ENCODE measurements around the gene SRMS. TPM values are rescaled to one million over a fixed set of nuclear protein-coding genes. Genes with fewer than 3 reads are reported as not detected.

Gene SRMS
- total and polyA plus RNA-seq, 2 of the 13 experiments (the other 11 are each of a cell fraction or from before 2014, with no cell fraction given) = not detected

DNA sequence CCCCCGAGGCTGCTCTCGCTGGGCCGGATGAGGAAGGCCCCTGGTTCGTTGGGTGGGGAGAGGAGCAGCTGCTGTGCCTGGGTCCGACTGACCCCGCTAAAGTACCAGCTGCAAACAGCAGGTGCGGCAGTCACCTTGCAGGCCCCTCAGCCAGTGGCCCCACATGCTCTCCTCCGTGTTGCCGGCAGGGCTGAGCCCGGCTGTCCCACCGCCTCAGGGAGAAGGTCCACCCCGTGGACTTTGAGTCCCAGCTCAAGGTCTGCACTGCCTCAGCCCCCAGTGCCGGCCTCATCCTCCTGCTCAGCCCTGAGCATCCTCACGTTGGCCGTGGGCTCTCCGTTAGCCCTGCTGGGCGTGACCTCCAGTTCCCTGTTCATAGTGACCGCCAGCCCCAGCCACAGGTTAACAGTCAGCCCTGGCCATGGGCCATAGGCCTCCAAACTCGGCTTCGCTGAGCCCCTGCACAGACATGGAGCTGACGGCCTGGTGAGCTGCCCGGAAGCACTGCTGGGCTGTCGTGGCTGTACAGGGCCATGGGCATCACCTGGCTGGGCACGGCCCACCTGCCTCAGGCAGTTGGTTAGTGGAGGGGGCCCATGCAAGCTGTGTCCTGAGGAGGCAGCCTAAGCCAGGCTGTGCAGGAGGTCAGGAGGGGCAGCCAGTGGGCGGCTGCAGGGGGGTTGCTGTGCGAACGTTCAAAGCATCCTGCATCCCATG is 3.1 kb downstream of the SRMS start (continued):
- TF ChIP-seq ZNF564 (CRISPR knock-in tag; IDR thresholded peaks at IDR 0.05) (no peak), ZNF607 (CRISPR knock-in tag; IDR thresholded peaks at IDR 0.05; ENCODE audit: borderline replicate concordance) (no peak), KDM3A (CRISPR knock-in tag; IDR thresholded peaks at IDR 0.05; ENCODE audit: low read depth) (no peak), HNF4A (CRISPR knock-in tag; IDR thresholded peaks at IDR 0.05) (peak; percentile 96), ZNF496 (CRISPR knock-in tag; IDR thresholded peaks at IDR 0.05; ENCODE audit: insufficient replicate concordance) (no peak), RORA (CRISPR knock-in tag; IDR thresholded peaks at IDR 0.05) (no peak), MXD4 (CRISPR knock-in tag; IDR thresholded peaks at IDR 0.05) (no peak), MED1 (CRISPR knock-in tag; IDR thresholded peaks at IDR 0.05) (no peak; the same call in 1 of the 2 replicates), HNRNPUL1 (IDR thresholded peaks at IDR 0.05; ENCODE audit: low read depth, low read length) (no peak), RBFOX2 (IDR thresholded peaks at IDR 0.05; ENCODE audit: low read depth, low read length) (no peak), ONECUT2 (CRISPR knock-in tag; IDR thresholded peaks at IDR 0.05) (no peak), MATR3 (CRISPR knock-in tag; IDR thresholded peaks at IDR 0.05) (no peak), SALL1 (CRISPR knock-in tag; IDR thresholded peaks at IDR 0.05) (peak; percentile 60; the same call in 1 of the 2 replicates), ZNF343 (CRISPR knock-in tag; IDR thresholded peaks at IDR 0.05) (peak; percentile 35; the same call in 1 of the 2 replicates), MIER2 (CRISPR knock-in tag; IDR thresholded peaks at IDR 0.05) (0 out of 2 replicates have a peak, but pooled peaks have one; percentile 29)
- TF ChIP-seq, protein P1, sequence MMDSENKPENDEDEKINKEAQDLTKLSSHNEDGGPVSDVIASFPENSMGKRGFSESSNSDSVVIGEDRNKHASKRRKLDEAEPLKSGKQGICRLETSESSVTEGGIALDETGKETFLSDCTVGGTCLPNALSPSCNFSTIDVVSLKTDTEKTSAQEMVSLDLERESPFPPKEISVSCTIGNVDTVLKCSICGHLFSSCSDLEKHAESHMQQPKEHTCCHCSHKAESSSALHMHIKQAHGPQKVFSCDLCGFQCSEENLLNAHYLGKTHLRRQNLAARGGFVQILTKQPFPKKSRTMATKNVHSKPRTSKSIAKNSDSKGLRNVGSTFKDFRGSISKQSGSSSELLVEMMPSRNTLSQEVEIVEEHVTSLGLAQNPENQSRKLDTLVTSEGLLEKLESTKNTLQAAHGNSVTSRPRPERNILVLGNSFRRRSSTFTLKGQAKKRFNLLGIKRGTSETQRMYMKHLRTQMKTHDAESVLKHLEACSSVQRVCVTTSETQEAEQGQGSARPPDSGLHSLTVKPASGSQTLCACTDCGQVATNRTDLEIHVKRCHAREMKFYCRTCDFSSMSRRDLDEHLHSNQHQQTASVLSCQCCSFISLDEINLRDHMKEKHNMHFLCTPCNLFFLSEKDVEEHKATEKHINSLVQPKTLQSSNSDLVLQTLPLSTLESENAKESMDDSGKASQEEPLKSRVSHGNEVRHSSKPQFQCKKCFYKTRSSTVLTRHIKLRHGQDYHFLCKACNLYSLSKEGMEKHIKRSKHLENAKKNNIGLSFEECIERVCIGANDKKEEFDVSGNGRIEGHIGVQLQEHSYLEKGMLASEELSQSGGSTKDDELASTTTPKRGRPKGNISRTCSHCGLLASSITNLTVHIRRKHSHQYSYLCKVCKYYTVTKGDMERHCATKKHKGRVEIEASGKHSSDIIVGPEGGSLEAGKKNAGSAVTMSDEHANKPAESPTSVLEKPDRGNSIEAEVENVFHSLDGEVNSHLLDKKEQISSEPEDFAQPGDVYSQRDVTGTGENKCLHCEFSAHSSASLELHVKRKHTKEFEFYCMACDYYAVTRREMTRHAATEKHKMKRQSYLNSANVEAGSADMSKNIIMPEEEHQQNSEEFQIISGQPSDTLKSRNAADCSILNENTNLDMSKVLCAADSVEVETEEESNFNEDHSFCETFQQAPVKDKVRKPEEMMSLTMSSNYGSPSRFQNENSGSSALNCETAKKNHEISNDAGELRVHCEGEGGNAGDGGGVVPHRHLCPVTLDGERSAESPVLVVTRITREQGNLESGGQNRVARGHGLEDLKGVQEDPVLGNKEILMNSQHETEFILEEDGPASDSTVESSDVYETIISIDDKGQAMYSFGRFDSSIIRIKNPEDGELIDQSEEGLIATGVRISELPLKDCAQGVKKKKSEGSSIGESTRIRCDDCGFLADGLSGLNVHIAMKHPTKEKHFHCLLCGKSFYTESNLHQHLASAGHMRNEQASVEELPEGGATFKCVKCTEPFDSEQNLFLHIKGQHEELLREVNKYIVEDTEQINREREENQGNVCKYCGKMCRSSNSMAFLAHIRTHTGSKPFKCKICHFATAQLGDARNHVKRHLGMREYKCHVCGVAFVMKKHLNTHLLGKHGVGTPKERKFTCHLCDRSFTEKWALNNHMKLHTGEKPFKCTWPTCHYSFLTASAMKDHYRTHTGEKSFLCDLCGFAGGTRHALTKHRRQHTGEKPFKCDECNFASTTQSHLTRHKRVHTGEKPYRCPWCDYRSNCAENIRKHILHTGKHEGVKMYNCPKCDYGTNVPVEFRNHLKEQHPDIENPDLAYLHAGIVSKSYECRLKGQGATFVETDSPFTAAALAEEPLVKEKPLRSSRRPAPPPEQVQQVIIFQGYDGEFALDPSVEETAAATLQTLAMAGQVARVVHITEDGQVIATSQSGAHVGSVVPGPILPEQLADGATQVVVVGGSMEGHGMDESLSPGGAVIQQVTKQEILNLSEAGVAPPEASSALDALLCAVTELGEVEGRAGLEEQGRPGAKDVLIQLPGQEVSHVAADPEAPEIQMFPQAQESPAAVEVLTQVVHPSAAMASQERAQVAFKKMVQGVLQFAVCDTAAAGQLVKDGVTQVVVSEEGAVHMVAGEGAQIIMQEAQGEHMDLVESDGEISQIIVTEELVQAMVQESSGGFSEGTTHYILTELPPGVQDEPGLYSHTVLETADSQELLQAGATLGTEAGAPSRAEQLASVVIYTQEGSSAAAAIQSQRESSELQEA (CRISPR knock-in tag; IDR thresholded peaks at IDR 0.05; ENCODE audit: not compliant biosample characterization) = no peak
- TF ChIP-seq, protein P2, sequence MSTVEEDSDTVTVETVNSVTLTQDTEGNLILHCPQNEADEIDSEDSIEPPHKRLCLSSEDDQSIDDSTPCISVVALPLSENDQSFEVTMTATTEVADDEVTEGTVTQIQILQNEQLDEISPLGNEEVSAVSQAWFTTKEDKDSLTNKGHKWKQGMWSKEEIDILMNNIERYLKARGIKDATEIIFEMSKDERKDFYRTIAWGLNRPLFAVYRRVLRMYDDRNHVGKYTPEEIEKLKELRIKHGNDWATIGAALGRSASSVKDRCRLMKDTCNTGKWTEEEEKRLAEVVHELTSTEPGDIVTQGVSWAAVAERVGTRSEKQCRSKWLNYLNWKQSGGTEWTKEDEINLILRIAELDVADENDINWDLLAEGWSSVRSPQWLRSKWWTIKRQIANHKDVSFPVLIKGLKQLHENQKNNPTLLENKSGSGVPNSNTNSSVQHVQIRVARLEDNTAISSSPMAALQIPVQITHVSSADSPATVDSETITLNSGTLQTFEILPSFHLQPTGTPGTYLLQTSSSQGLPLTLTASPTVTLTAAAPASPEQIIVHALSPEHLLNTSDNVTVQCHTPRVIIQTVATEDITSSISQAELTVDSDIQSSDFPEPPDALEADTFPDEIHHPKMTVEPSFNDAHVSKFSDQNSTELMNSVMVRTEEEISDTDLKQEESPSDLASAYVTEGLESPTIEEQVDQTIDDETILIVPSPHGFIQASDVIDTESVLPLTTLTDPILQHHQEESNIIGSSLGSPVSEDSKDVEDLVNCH (CRISPR knock-in tag; IDR thresholded peaks at IDR 0.05) = no peak
- TF ChIP-seq, protein P3, sequence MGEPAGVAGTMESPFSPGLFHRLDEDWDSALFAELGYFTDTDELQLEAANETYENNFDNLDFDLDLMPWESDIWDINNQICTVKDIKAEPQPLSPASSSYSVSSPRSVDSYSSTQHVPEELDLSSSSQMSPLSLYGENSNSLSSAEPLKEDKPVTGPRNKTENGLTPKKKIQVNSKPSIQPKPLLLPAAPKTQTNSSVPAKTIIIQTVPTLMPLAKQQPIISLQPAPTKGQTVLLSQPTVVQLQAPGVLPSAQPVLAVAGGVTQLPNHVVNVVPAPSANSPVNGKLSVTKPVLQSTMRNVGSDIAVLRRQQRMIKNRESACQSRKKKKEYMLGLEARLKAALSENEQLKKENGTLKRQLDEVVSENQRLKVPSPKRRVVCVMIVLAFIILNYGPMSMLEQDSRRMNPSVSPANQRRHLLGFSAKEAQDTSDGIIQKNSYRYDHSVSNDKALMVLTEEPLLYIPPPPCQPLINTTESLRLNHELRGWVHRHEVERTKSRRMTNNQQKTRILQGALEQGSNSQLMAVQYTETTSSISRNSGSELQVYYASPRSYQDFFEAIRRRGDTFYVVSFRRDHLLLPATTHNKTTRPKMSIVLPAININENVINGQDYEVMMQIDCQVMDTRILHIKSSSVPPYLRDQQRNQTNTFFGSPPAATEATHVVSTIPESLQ (CRISPR knock-in tag; conservative IDR thresholded peaks at IDR 0.05) = no peak
